ENCODE data around the gene RUSF1.

Gene RUSF1

GRCh38 chr16:31493506-31494125, 14.6 kb downstream of the RUSF1 start:
- H3K4me3 ChIP-seq (replicated peaks; ENCODE audit: low read depth, low read length), result no peak overlapping the region
- no peak for TF ChIP-seq CTCF (IDR thresholded peaks at IDR 0.05; ENCODE audit: low read length, missing control alignments)
- no peak for DNase-seq (ENCODE audit: low read depth)

GRCh38 chr16:31491778-31492418, 16.3 kb downstream of the RUSF1 start:
- no peak overlapping the region for H3K4me3 ChIP-seq (replicated peaks; ENCODE audit: low read depth, low read length)
- TF ChIP-seq CTCF (IDR thresholded peaks at IDR 0.05; ENCODE audit: low read length, missing control alignments), result no peak
- DNase-seq (ENCODE audit: low read depth), result no peak

- no peak overlapping the region for H3K4me3 ChIP-seq (replicated peaks; ENCODE audit: low read depth, low read length)
- DNase-seq (ENCODE audit: low read depth), result no peak
- no peak for TF ChIP-seq CTCF (IDR thresholded peaks at IDR 0.05; ENCODE audit: low read length, missing control alignments)
These were observed 18.3 kb downstream of the RUSF1 start for GRCh38 chr16:31489616-31490584.

- no peak for DNase-seq (ENCODE audit: low read depth)
- no peak for TF ChIP-seq CTCF (IDR thresholded peaks at IDR 0.05; ENCODE audit: low read length, missing control alignments)
- no peak overlapping the region for H3K4me3 ChIP-seq (replicated peaks; ENCODE audit: low read depth, low read length)
These were observed 19.0 kb downstream of the RUSF1 start for GRCh38 chr16:31489298-31489564.

GRCh38 chr16:31488468-31489297, 19.5 kb downstream of the RUSF1 start:
- TF ChIP-seq CTCF (IDR thresholded peaks at IDR 0.05; ENCODE audit: low read length, missing control alignments), result no peak
- no peak for DNase-seq (ENCODE audit: low read depth)
- peak overlapping the region; percentile 57 for H3K4me3 ChIP-seq (replicated peaks; ENCODE audit: low read depth, low read length)

GRCh38 chr16:31487720-31488467, 20.3 kb downstream of the RUSF1 start:
- no peak for DNase-seq (ENCODE audit: low read depth)
- H3K4me3 ChIP-seq (replicated peaks; ENCODE audit: low read depth, low read length), result peak overlapping the region; percentile 57
- no peak for TF ChIP-seq CTCF (IDR thresholded peaks at IDR 0.05; ENCODE audit: low read length, missing control alignments)
